Measurements from ENCODE around the gene TBCEL. TPM values are rescaled to one million over a fixed set of nuclear protein-coding genes. Genes with fewer than 3 reads are reported as not detected.
A peak's percentile ranks its signal among the peaks of the same experiment; 100 is the strongest.

The TBCEL gene
- total and polyA plus RNA-seq, 8 donors: 3.3 to 19.4 (median 11.3) TPM

GRCh38 chr11:121095561-121095960, 71.7 kb downstream of the TBCEL start:
- Histone ChIP-seq H3K36me3 (no peaks in the 10 kb centered on the region), H3K27ac (no peak overlapping the region), H3K4me3 (no peak overlapping the region), H3K9me3 (no peaks in the 10 kb centered on the region), H3K27me3 (no peaks in the 10 kb centered on the region), H3K4me1 (no peaks in the 10 kb centered on the region)
- FAIRE-seq (no peak), DNase-seq (no peak), ATAC-seq (no peak)
- TF ChIP-seq CTCF (IDR thresholded peaks at IDR 0.05): no peak
- WGBS, 2 donors: 84 to 93% methylated on average over 1 of the region's 1 CpG
- intact Hi-C loops (cut with DNase I): no loop called here

GRCh38 chr11:121099364-121099763, 75.5 kb downstream of the TBCEL start:
- WGBS, 2 donors: 78 to 90% methylated on average over 4 of the region's 4 CpGs
- no peak for ATAC-seq
- FAIRE-seq: no peak
- no peaks in the 10 kb centered on the region for H3K9me3 ChIP-seq
- TF ChIP-seq CTCF (IDR thresholded peaks at IDR 0.05): no peak
- no peaks in the 10 kb centered on the region for H3K27me3 ChIP-seq
- DNase-seq: no peak
- no peaks in the 10 kb centered on the region for H3K4me1 ChIP-seq
- H3K36me3 ChIP-seq: no peaks in the 10 kb centered on the region
- intact Hi-C loops (cut with DNase I): no loop called here
- no peak overlapping the region for H3K4me3 ChIP-seq
- no peak overlapping the region for H3K27ac ChIP-seq

GRCh38 chr11:121099885-121100284, 76.0 kb downstream of the TBCEL start:
- Histone ChIP-seq H3K27me3 (no peaks in the 10 kb centered on the region), H3K4me3 (no peak overlapping the region), H3K4me1 (no peaks in the 10 kb centered on the region), H3K27ac (no peak overlapping the region), H3K9me3 (no peaks in the 10 kb centered on the region), H3K36me3 (no peaks in the 10 kb centered on the region)
- 76 to 88% methylated on average over 4 of the region's 4 CpGs for WGBS, 2 donors
- DNase-seq (no peak), ATAC-seq (no peak), FAIRE-seq (no peak)
- no peak for TF ChIP-seq CTCF (IDR thresholded peaks at IDR 0.05)
- intact Hi-C loops (cut with DNase I): no loop called here

- H3K9me3 ChIP-seq: no peaks in the 10 kb centered on the region
- H3K27me3 ChIP-seq: no peaks in the 10 kb centered on the region
- DNase-seq: no peak
- intact Hi-C loops (cut with DNase I): no loop called here
- WGBS, 2 donors: 89 to 96% methylated on average over 2 of the region's 2 CpGs
- no peak for TF ChIP-seq CTCF (IDR thresholded peaks at IDR 0.05)
- no peak for FAIRE-seq
- H3K4me3 ChIP-seq: no peak within 1 kb of the TSS
- no peaks in the 10 kb centered on the region for H3K4me1 ChIP-seq
- no peaks in the 10 kb centered on the region for H3K36me3 ChIP-seq
- no peak within 1 kb of the TSS for H3K27ac ChIP-seq
- no peak for ATAC-seq
Observed at GRCh38 chr11:121100943-121101342, 77.0 kb downstream of the TBCEL start, which contains the start of gene TECTA. TSS of gene TECTA (plus strand) at chr11:121101243. CDS start at chr11:121102666, 1,423 bp downstream.

GRCh38 chr11:121104312-121104762, 80.4 kb downstream of the TBCEL start:
- no peaks in the 10 kb centered on the region for H3K36me3 ChIP-seq
- ATAC-seq (peak in 2 of 4 donors; percentile 32 to 39), DNase-seq (no peak), FAIRE-seq (no peak)
- intact Hi-C loops (cut with DNase I): no loop called here
- H3K27me3 ChIP-seq: no peaks in the 10 kb centered on the region
- TF ChIP-seq CTCF (IDR thresholded peaks at IDR 0.05): no peak
- H3K27ac ChIP-seq: no peak overlapping the region
- H3K4me3 ChIP-seq: no peak overlapping the region
- 85 to 92% methylated on average over 9 of the region's 9 CpGs for WGBS, 2 donors
- no peaks in the 10 kb centered on the region for H3K9me3 ChIP-seq
- H3K4me1 ChIP-seq: no peaks in the 10 kb centered on the region

Data from pancreas (tissue), 10 donors.